Measurements from ENCODE around the gene LRPAP1. TPM values are rescaled to one million over a fixed set of nuclear protein-coding genes. Genes with fewer than 3 reads are reported as not detected.

LRPAP1 gene
- polyA plus RNA-seq, 1 donor (not counting 4 experiments of a cell fraction or from before 2014, with no cell fraction given) = 121 TPM

GRCh38 chr4:3513807-3514206 lies 18.4 kb downstream of the LRPAP1 start:
- H3K36me3 ChIP-seq (ENCODE audit: control insufficient read depth in 2 of 2, extremely low read depth in 1 of 2, insufficient read depth in 2 of 2, low read length in 2 of 2) = peaks cover 25 to 29% of the 10 kb centered on the region in 2 experiments
- DNase-seq (ENCODE audit: low read depth, low spot score) = no peak
- peaks cover 6% of the 10 kb centered on the region for H4K20me1 ChIP-seq (ENCODE audit: control insufficient read depth, extremely low read depth, insufficient read depth, low read length)
- FAIRE-seq = no peak
- no peaks in the 10 kb centered on the region for H3K27me3 ChIP-seq (ENCODE audit: control insufficient read depth, extremely low read depth, insufficient read depth, low read length)
- no peak overlapping the region for H3K9ac ChIP-seq (ENCODE audit: control insufficient read depth, extremely low read depth, insufficient read depth, low read length)
- TF ChIP-seq, protein P1, sequence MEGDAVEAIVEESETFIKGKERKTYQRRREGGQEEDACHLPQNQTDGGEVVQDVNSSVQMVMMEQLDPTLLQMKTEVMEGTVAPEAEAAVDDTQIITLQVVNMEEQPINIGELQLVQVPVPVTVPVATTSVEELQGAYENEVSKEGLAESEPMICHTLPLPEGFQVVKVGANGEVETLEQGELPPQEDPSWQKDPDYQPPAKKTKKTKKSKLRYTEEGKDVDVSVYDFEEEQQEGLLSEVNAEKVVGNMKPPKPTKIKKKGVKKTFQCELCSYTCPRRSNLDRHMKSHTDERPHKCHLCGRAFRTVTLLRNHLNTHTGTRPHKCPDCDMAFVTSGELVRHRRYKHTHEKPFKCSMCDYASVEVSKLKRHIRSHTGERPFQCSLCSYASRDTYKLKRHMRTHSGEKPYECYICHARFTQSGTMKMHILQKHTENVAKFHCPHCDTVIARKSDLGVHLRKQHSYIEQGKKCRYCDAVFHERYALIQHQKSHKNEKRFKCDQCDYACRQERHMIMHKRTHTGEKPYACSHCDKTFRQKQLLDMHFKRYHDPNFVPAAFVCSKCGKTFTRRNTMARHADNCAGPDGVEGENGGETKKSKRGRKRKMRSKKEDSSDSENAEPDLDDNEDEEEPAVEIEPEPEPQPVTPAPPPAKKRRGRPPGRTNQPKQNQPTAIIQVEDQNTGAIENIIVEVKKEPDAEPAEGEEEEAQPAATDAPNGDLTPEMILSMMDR (optimal IDR thresholded peaks at IDR 0.05 in 1 of 3, IDR thresholded peaks at IDR 0.05 in 1 of 3, conservative IDR thresholded peaks at IDR 0.05 in 1 of 3; ENCODE audit: extremely low read depth in 1 of 3, insufficient read depth in 2 of 3, low read length in 3 of 3) = no peak
- no peak for TF ChIP-seq EZH2 (IDR thresholded peaks at IDR 0.05; ENCODE audit: low read length)
- no peaks in the 10 kb centered on the region for H3K9me1 ChIP-seq (ENCODE audit: control insufficient read depth, extremely low read depth, insufficient read depth, low read length)
- H3K4me1 ChIP-seq (ENCODE audit: control insufficient read depth, extremely low read depth, insufficient read depth, low read length) = no peaks in the 10 kb centered on the region
- H3K79me2 ChIP-seq (ENCODE audit: control insufficient read depth, insufficient read depth, low read length) = peaks cover 2% of the 10 kb centered on the region
- H2AFZ ChIP-seq (ENCODE audit: control insufficient read depth, low read length) = no peak overlapping the region
- H3K27ac ChIP-seq (ENCODE audit: control insufficient read depth, insufficient read depth, low read length) = no peak overlapping the region
- H3K4me3 ChIP-seq (ENCODE audit: control insufficient read depth in 2 of 3, extremely low read depth in 1 of 3, insufficient read depth in 2 of 3, low read depth in 1 of 3, low read length in 3 of 3) = no peak overlapping the region
- no peaks in the 10 kb centered on the region for H3K9me3 ChIP-seq (ENCODE audit: control insufficient read depth, low read depth, low read length)
- no peak overlapping the region for H3K4me2 ChIP-seq (ENCODE audit: control insufficient read depth, extremely low read depth, insufficient read depth, low read depth, low read length)
- dilution Hi-C loops (cut with MboI; ENCODE audit: extremely low pct_ligation_motif_present, low sequenced_read_pairs) = no loop called here

DNA sequence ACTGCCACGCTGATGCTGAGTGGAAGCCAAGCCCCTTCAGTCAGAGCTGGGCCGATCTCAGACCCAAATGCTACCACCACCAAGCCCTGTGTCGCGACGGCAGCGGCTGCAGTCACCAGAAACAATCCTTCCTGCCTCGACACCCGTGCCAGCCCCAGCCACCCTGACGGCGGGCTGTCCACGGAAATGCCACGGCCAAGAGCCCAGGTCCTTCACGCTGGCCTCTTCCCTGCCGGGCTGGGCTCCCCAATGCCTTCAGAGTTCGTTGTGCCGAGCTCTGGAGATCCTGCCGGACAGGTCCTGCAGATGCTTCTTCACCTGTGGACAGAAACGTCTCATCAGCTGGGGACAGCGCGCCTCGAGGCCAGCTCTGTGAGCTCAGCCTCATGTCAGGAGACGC lies 19.5 kb downstream of the LRPAP1 start:
- TF ChIP-seq EZH2 (IDR thresholded peaks at IDR 0.05; ENCODE audit: low read length) = no peak
- TF ChIP-seq, protein P1 (optimal IDR thresholded peaks at IDR 0.05 in 1 of 3, IDR thresholded peaks at IDR 0.05 in 1 of 3, conservative IDR thresholded peaks at IDR 0.05 in 1 of 3; ENCODE audit: extremely low read depth in 1 of 3, insufficient read depth in 2 of 3, low read length in 3 of 3) = no peak
- peaks cover 30 to 32% of the 10 kb centered on the region in 2 experiments for H3K36me3 ChIP-seq (ENCODE audit: control insufficient read depth in 2 of 2, extremely low read depth in 1 of 2, insufficient read depth in 2 of 2, low read length in 2 of 2)

More for the DNA sequence above, 19.5 kb downstream of the LRPAP1 start:
- Histone ChIP-seq H3K4me3 (ENCODE audit: control insufficient read depth in 2 of 3, extremely low read depth in 1 of 3, insufficient read depth in 2 of 3, low read depth in 1 of 3, low read length in 3 of 3) (no peak overlapping the region), H3K4me1 (ENCODE audit: control insufficient read depth, extremely low read depth, insufficient read depth, low read length) (no peaks in the 10 kb centered on the region), H3K4me2 (ENCODE audit: control insufficient read depth, extremely low read depth, insufficient read depth, low read depth, low read length) (no peak overlapping the region), H3K9ac (ENCODE audit: control insufficient read depth, extremely low read depth, insufficient read depth, low read length) (no peak overlapping the region), H3K9me3 (ENCODE audit: control insufficient read depth, low read depth, low read length) (no peaks in the 10 kb centered on the region), H2AFZ (ENCODE audit: control insufficient read depth, low read length) (no peak overlapping the region), H3K9me1 (ENCODE audit: control insufficient read depth, extremely low read depth, insufficient read depth, low read length) (no peaks in the 10 kb centered on the region), H3K27ac (ENCODE audit: control insufficient read depth, insufficient read depth, low read length) (no peak overlapping the region), H3K79me2 (ENCODE audit: control insufficient read depth, insufficient read depth, low read length) (peaks cover 4% of the 10 kb centered on the region), H3K27me3 (ENCODE audit: control insufficient read depth, extremely low read depth, insufficient read depth, low read length) (no peaks in the 10 kb centered on the region), H4K20me1 (ENCODE audit: control insufficient read depth, extremely low read depth, insufficient read depth, low read length) (peaks cover 10% of the 10 kb centered on the region)
- FAIRE-seq = no peak
- dilution Hi-C loops (cut with MboI; ENCODE audit: extremely low pct_ligation_motif_present, low sequenced_read_pairs) = no loop called here
- DNase-seq (ENCODE audit: low read depth, low spot score) = no peak

Measured in keratinocyte (primary cell).